Astrocyte (in vitro differentiated cells and primary cell): ENCODE measurements around the gene MAP7D1. TPM values are rescaled to one million over a fixed set of nuclear protein-coding genes. Genes with fewer than 3 reads are reported as not detected.

Experiments used
- DNase-seq: peaks from one replicate; pipeline ENCODE4 v3.0.0-alpha.2; 2010; ENCODE audit warnings: low read depth
- FAIRE-seq: peaks from 2 replicates; lab custom pipeline; 2011; peaks lifted over from hg19 to GRCh38; lab: Jason Lieb, UNC
- H2AFZ ChIP-seq: 2 replicates; pipeline ENCODE4 v1.6.0; 2012; ENCODE audit warnings: low read depth, low read length, inconsistent platforms
- H3K27ac ChIP-seq: 2 replicates; pipeline ENCODE4 v1.5.1; 2011; ENCODE audit warnings: low read depth, low read length, inconsistent platforms
- H3K27me3 ChIP-seq: 2 replicates; pipeline ENCODE4 v1.6.0; 2011; ENCODE audit warnings: low read length, inconsistent platforms; ENCODE audit not compliant: insufficient read depth
- H3K36me3 ChIP-seq: 2 replicates; pipeline ENCODE4 v1.5.1; 2011; ENCODE audit warnings: low read length, inconsistent platforms; ENCODE audit not compliant: insufficient read depth
- H3K4me1 ChIP-seq: 2 replicates; pipeline ENCODE4 v1.5.1; 2011; ENCODE audit warnings: low read length, inconsistent platforms; ENCODE audit not compliant: insufficient read depth
- H3K4me2 ChIP-seq: 2 replicates; pipeline ENCODE4 v1.6.0; 2012; ENCODE audit warnings: low read length, inconsistent platforms
- H3K4me3 ChIP-seq: 2 replicates; pipeline ENCODE4 v1.5.1; 2011; ENCODE audit warnings: low read depth, mild to moderate bottlenecking, low read length, inconsistent platforms; ENCODE audit not compliant: insufficient read depth
- H3K79me2 ChIP-seq: 2 replicates; pipeline ENCODE4 v1.6.0; 2012; ENCODE audit warnings: mild to moderate bottlenecking, low read length, inconsistent platforms; ENCODE audit not compliant: insufficient read depth
- H3K9ac ChIP-seq: 2 replicates; pipeline ENCODE4 v1.6.0; 2012; ENCODE audit warnings: mild to moderate bottlenecking, low read length, inconsistent platforms
- H3K9me3 ChIP-seq: 2 replicates; pipeline ENCODE4 v1.5.1; 2012; ENCODE audit warnings: low read depth, mild to moderate bottlenecking, low read length, inconsistent platforms; ENCODE audit not compliant: insufficient read depth
- H4K20me1 ChIP-seq: 2 replicates; pipeline ENCODE4 v1.6.0; 2012; ENCODE audit warnings: low read length, inconsistent platforms; ENCODE audit not compliant: insufficient read depth
- H3K27ac Mint-ChIP-seq: one replicate; pipeline ENCODE4 v1.8.0; 2021; ENCODE audit warnings: mild to moderate bottlenecking, mixed read lengths; ENCODE audit not compliant: unreplicated experiment
- H3K27me3 Mint-ChIP-seq: one replicate; pipeline ENCODE4 v1.8.0; 2021; ENCODE audit warnings: low read depth, mixed read lengths; ENCODE audit not compliant: unreplicated experiment
- H3K36me3 Mint-ChIP-seq: one replicate; pipeline ENCODE4 v1.8.0; 2021; ENCODE audit warnings: low read depth, mixed read lengths; ENCODE audit not compliant: unreplicated experiment
- H3K4me1 Mint-ChIP-seq: one replicate; pipeline ENCODE4 v1.8.0; 2021; ENCODE audit warnings: low read depth, mixed read lengths; ENCODE audit not compliant: unreplicated experiment
- H3K4me3 Mint-ChIP-seq: one replicate; pipeline ENCODE4 v1.8.0; 2021; ENCODE audit warnings: mild to moderate bottlenecking, moderate library complexity, mixed read lengths; ENCODE audit not compliant: unreplicated experiment
- H3K9me3 Mint-ChIP-seq: one replicate; pipeline ENCODE4 v1.8.0; 2021; ENCODE audit warnings: mild to moderate bottlenecking, mixed read lengths; ENCODE audit not compliant: unreplicated experiment
- CTCF ChIP-seq: IDR thresholded peaks from 2 replicates; pipeline ENCODE4 v1.5.1; 2011; ENCODE audit warnings: low read depth, mild to moderate bottlenecking, inconsistent platforms, low read length, moderate library complexity; ENCODE audit not compliant: insufficient read depth
- EZH2 ChIP-seq: IDR thresholded peaks from 2 replicates; pipeline ENCODE4 v1.6.1; 2012; ENCODE audit warnings: mild to moderate bottlenecking, low read length, inconsistent platforms; ENCODE audit not compliant: insufficient read depth
- total RNA-seq: library from RNA; stranded (reverse); gene quantifications from 2 replicates; pipeline ENCODE4 v1.2.1, GENCODE V29; 2021

MAP7D1 gene
- total RNA-seq, 1 donor from 2014 or later: 271 TPM

- no peaks in the 10 kb centered on the region for H4K20me1 ChIP-seq
- peaks cover 13% of the 10 kb centered on the region for H3K27me3 ChIP-seq
- Mint-ChIP-seq H3K36me3 (no peaks in the 10 kb centered on the region), H3K4me3 (no peak overlapping the region), H3K4me1 (peaks cover 34% of the 10 kb centered on the region), H3K27me3 (peaks cover 36% of the 10 kb centered on the region), H3K27ac (no peak overlapping the region), H3K9me3 (peaks cover 2% of the 10 kb centered on the region)
- no peaks in the 10 kb centered on the region for H3K79me2 ChIP-seq
- no peak overlapping the region for H3K4me2 ChIP-seq
- no peak for TF ChIP-seq EZH2
- TF ChIP-seq CTCF: no peak
- no peaks in the 10 kb centered on the region for H3K36me3 ChIP-seq
- no peak overlapping the region for H2AFZ ChIP-seq
- no peaks in the 10 kb centered on the region for H3K9me3 ChIP-seq
- no peak overlapping the region for H3K4me3 ChIP-seq
- FAIRE-seq (no peak), DNase-seq (no peak)
- no peak overlapping the region for H3K27ac ChIP-seq
- peaks cover 15% of the 10 kb centered on the region for H3K4me1 ChIP-seq
- H3K9ac ChIP-seq: no peak overlapping the region
Measured at GRCh38 chr1:36123356-36123755, 32.6 kb upstream of the MAP7D1 start.

- H3K9me3 ChIP-seq: no peaks in the 10 kb centered on the region
- no peak overlapping the region for H3K9ac ChIP-seq
- peaks cover 13% of the 10 kb centered on the region for H3K27me3 ChIP-seq
- peaks cover 14% of the 10 kb centered on the region for H3K4me1 ChIP-seq
- Mint-ChIP-seq H3K36me3 (no peaks in the 10 kb centered on the region), H3K4me3 (peak overlapping the region; percentile 75), H3K27me3 (peaks cover 36% of the 10 kb centered on the region), H3K9me3 (peaks cover 2% of the 10 kb centered on the region), H3K4me1 (peaks cover 39% of the 10 kb centered on the region), H3K27ac (no peak overlapping the region)
- H3K4me3 ChIP-seq: no peak overlapping the region
- no peaks in the 10 kb centered on the region for H3K36me3 ChIP-seq
- H3K4me2 ChIP-seq: peak overlapping the region; percentile 71
- FAIRE-seq: no peak
- no peak overlapping the region for H2AFZ ChIP-seq
- DNase-seq: no peak
- no peak for TF ChIP-seq CTCF
- peak; percentile 42 for TF ChIP-seq EZH2
- no peaks in the 10 kb centered on the region for H3K79me2 ChIP-seq
- H3K27ac ChIP-seq: no peak overlapping the region
- H4K20me1 ChIP-seq: no peaks in the 10 kb centered on the region
Measured at GRCh38 chr1:36124404-36125128, 31.4 kb upstream of the MAP7D1 start.
